Body of pancreas (tissue), 4 donors: ENCODE results near the gene GLIS1. TPM values are rescaled to one million over a fixed set of nuclear protein-coding genes. Genes with fewer than 3 reads are reported as not detected.
A peak's percentile ranks its signal among the peaks of the same experiment; 100 is the strongest.

ENCODE experiments used
- ATAC-seq: fragments of 150-250 bp; one replicate; pipeline ENCODE4 v1.9.1; 2016
- DNase-seq, 4 donors: peaks; one replicate each; pipeline ENCODE4 v3.0.0-alpha.2; 2019
- H3K27ac ChIP-seq, 4 donors: fragments of 200-600 bp; sonication (generic); 1 replicate in 3 of 4; 2 replicates in 1 of 4; pipeline versions ENCODE4 v1.5.1 to v1.6.1; 2016 to 2019; ENCODE audit warnings: mild to moderate bottlenecking in 1 of 4, mixed read lengths in 1 of 4, moderate library complexity in 1 of 4
- H3K27me3 ChIP-seq, 2 donors: fragments of 200-600 bp; sonication (generic); one replicate each; pipeline ENCODE4 v1.6.0; 2016; ENCODE audit warnings: mild to moderate bottlenecking in 1 of 2
- H3K36me3 ChIP-seq, 2 donors: fragments of 200-600 bp; sonication (generic); replicated peaks in 1 of 2; 2 replicates each; pipeline ENCODE4 v1.5.1; 2016; ENCODE audit warnings: low read depth in 2 of 2; ENCODE audit not compliant: insufficient read depth in 1 of 2
- H3K4me1 ChIP-seq: fragments of 200-600 bp; sonication (generic); one replicate; pipeline ENCODE4 v1.6.0; 2016
- H3K4me3 ChIP-seq, 2 donors: fragments of 200-600 bp; sonication (generic); 1 replicate in 1 of 2; 2 replicates in 1 of 2; pipeline ENCODE4 v1.5.1; 2016 to 2019
- H3K9me3 ChIP-seq, 3 donors: fragments of 200-600 bp; sonication (generic); 1 replicate in 2 of 3; 2 replicates in 1 of 3; pipeline ENCODE4 v1.5.1; 2016
- CTCF ChIP-seq, 7 experiments: fragments of 450-650 bp in 4 of 7; fragments of 200-600 bp in 3 of 7; sonication (generic) in 3 of 7; IDR thresholded peaks; one replicate each; pipeline ENCODE4 v1.5.1; 2016 to 2019; ENCODE audit warnings: antibody characterized with exemption in 7 of 7
- POLR2A ChIP-seq, 3 donors: fragments of 450-650 bp; IDR thresholded peaks; one replicate each; pipeline ENCODE4 v1.6.1; 2016; ENCODE audit warnings: antibody characterized with exemption in 3 of 3, mild to moderate bottlenecking in 2 of 3
- WGBS, 2 donors: methylation state at CpG; one replicate each; pipeline ENCODE4 v1.1.5; 2017; 5-methylcytosine and 5-hydroxymethylcytosine counted together
- intact Hi-C: fragments of 100-400 bp; cut with DNase I; formaldehyde crosslinking; loops from one replicate; pipeline ENCODE4 v1.15.1; 2023
- total RNA-seq, 2 donors: library from RNA; depleted of rRNA; stranded (reverse); fragments of >200 nt; gene quantifications; one replicate each; pipeline ENCODE4 v1.1.0, GENCODE V29; 2016

Gene GLIS1
- total RNA-seq, 2 donors from 2014 or later, result 0.33 TPM; not detected in 1

- 82 to 88% methylated on average over 7 to 8 of the region's 8 CpGs for WGBS, 2 donors
- DNase-seq, result peak in 1 of 4 donors; percentile 6
- TF ChIP-seq CTCF (IDR thresholded peaks at IDR 0.05), result no peak
- TF ChIP-seq POLR2A (IDR thresholded peaks at IDR 0.05), result no peak
These were observed 133.8 kb downstream of the GLIS1 start for GRCh38 chr1:53605181-53605580.

GRCh38 chr1:53604291-53604919 lies 134.6 kb downstream of the GLIS1 start:
- Histone ChIP-seq H3K27me3 (no peaks in the 10 kb centered on the region), H3K4me1 (no peaks in the 10 kb centered on the region), H3K36me3 (no peaks in the 10 kb centered on the region), H3K9me3 (no peaks in the 10 kb centered on the region), H3K4me3 (no peak overlapping the region), H3K27ac (no peak overlapping the region)
- DNase-seq (peak in 1 of 4 donors; percentile 2), ATAC-seq (no peak)
- intact Hi-C loops, result no loop called here
- WGBS, 2 donors, result 63 to 71% methylated on average over 5 of the region's 5 CpGs
- no peak for TF ChIP-seq CTCF (IDR thresholded peaks at IDR 0.05)
- TF ChIP-seq POLR2A (IDR thresholded peaks at IDR 0.05), result no peak

More at GRCh38 chr1:53605181-53605580, 133.8 kb downstream of the GLIS1 start:
- no peak overlapping the region for H3K4me3 ChIP-seq
- intact Hi-C loops, result no loop called here
- no peaks in the 10 kb centered on the region for H3K4me1 ChIP-seq
- ATAC-seq, result no peak
- H3K27ac ChIP-seq, result no peak overlapping the region
- no peaks in the 10 kb centered on the region for H3K9me3 ChIP-seq
- H3K36me3 ChIP-seq, result no peaks in the 10 kb centered on the region
- H3K27me3 ChIP-seq, result no peaks in the 10 kb centered on the region

GRCh38 chr1:53603431-53603830 lies 135.5 kb downstream of the GLIS1 start:
- Histone ChIP-seq H3K4me3 (no peak overlapping the region), H3K27ac (no peak overlapping the region), H3K9me3 (no peaks in the 10 kb centered on the region), H3K27me3 (no peaks in the 10 kb centered on the region), H3K36me3 (no peaks in the 10 kb centered on the region), H3K4me1 (no peaks in the 10 kb centered on the region)
- ATAC-seq (no peak), DNase-seq (peak in 1 of 4 donors; percentile 4)
- 93 to 100% methylated on average over 1 to 6 of the region's 6 CpGs for WGBS, 2 donors
- intact Hi-C loops, result no loop called here
- TF ChIP-seq CTCF (IDR thresholded peaks at IDR 0.05) (no peak), POLR2A (IDR thresholded peaks at IDR 0.05) (no peak)

GRCh38 chr1:53601867-53602775 lies 136.8 kb downstream of the GLIS1 start:
- Histone ChIP-seq H3K27ac (no peak overlapping the region), H3K4me3 (no peak overlapping the region), H3K36me3 (no peaks in the 10 kb centered on the region), H3K27me3 (no peaks in the 10 kb centered on the region), H3K4me1 (no peaks in the 10 kb centered on the region), H3K9me3 (no peaks in the 10 kb centered on the region)
- ATAC-seq, result no peak
- no peak for TF ChIP-seq POLR2A (IDR thresholded peaks at IDR 0.05)
- no peak for TF ChIP-seq CTCF (IDR thresholded peaks at IDR 0.05)
- WGBS, 2 donors, result 71 to 76% methylated on average over 21 of the region's 21 CpGs
- peak in 1 of 4 donors; percentile 7 for DNase-seq
- intact Hi-C loops, result no loop called here
